Measurements from ENCODE around the gene IGF1. TPM values are rescaled to one million over a fixed set of nuclear protein-coding genes. Genes with fewer than 3 reads are reported as not detected.

The IGF1 gene
- total and polyA plus RNA-seq, 10 of the 15 experiments (the other 5 are each of a cell fraction or from before 2014, with no cell fraction given): 2.4 to 9.2 (median 3.5) TPM

GRCh38 chr12:102349079-102349478 is 131.3 kb downstream of the IGF1 start:
- TF ChIP-seq ZBTB40 (IDR thresholded peaks at IDR 0.05; ENCODE audit: borderline replicate concordance) (no peak), ATF7 (IDR thresholded peaks at IDR 0.05; ENCODE audit: low read depth) (no peak), ZBED1 (IDR thresholded peaks at IDR 0.05; ENCODE audit: borderline replicate concordance) (no peak), POU2F2 (IDR thresholded peaks at IDR 0.05; ENCODE audit: borderline replicate concordance, low read depth, low read length) (no peak), YY1 (IDR thresholded peaks at IDR 0.05; ENCODE audit: low read depth, low read length) (no peak), CHD1 (IDR thresholded peaks at IDR 0.05; ENCODE audit: low read depth, low read length) (no peak), TARDBP (IDR thresholded peaks at IDR 0.05; ENCODE audit: borderline replicate concordance) (no peak), BACH1 (IDR thresholded peaks at IDR 0.05; ENCODE audit: borderline replicate concordance) (no peak), RAD21 (IDR thresholded peaks at IDR 0.05; ENCODE audit: insufficient read depth, low read depth, low read length) (no peak), EZH2 (IDR thresholded peaks at IDR 0.05; ENCODE audit: borderline replicate concordance, control insufficient read depth, low read depth, low read length) (no peak)
- intact Hi-C loops (cut with micrococcal nuclease; ENCODE audit: unreplicated experiment) (no loop called here), in situ Hi-C loops (cut with MboI) (no loop called here)
- peaks cover 3% of the 10 kb centered on the region; the same call in 2 of the 3 replicates for H3K9me3 ChIP-seq (replicated peaks; ENCODE audit: control insufficient read depth, insufficient read depth, low read length)
- no TSS peak for BruUV-seq (replicated peaks)
- H2AFZ ChIP-seq (ENCODE audit: control insufficient read depth, low read depth, low read length): no peak overlapping the region
- no peaks in the 10 kb centered on the region for H3K4me1 ChIP-seq (ENCODE audit: control insufficient read depth, insufficient read depth, low read length)
- DNase-seq (ENCODE audit: low read depth, low spot score) (no peak), FAIRE-seq (no peak), ATAC-seq (no peak)
- H3K36me3 ChIP-seq (ENCODE audit: control insufficient read depth in 2 of 2, insufficient read depth in 2 of 2, low read length in 1 of 2): no peaks in the 10 kb centered on the region
- RAD21 ChIA-PET (ENCODE audit: unreplicated experiment): no interaction called here
- CTCF ChIA-PET: no interaction called here
- no peaks in the 10 kb centered on the region for H3K79me2 ChIP-seq (ENCODE audit: control insufficient read depth, insufficient read depth, low read length)
- WGBS (ENCODE audit: insufficient coverage, insufficient replicate concordance, low lambda C conversion rate, missing lambda C conversion rate): 20% methylated on average over 2 of the region's 2 CpGs
- H3K27ac ChIP-seq (ENCODE audit: control insufficient read depth, insufficient read depth): no peak overlapping the region
- POLR2A ChIA-PET: no interaction called here
- no peaks in the 10 kb centered on the region for H3K27me3 ChIP-seq (replicated peaks in 1 of 2; ENCODE audit: control insufficient read depth in 2 of 2, insufficient read depth in 2 of 2, low read length in 1 of 2)
- H3K4me2 ChIP-seq (ENCODE audit: control insufficient read depth, insufficient read depth): no peak overlapping the region
- no peak overlapping the region for H3K4me3 ChIP-seq
- H3K9ac ChIP-seq (ENCODE audit: control insufficient read depth, insufficient read depth, low read length): no peak overlapping the region
- SMC1A ChIA-PET (ENCODE audit: uncharacterized antibody, unreplicated experiment): no interaction called here
- no peaks in the 10 kb centered on the region for H4K20me1 ChIP-seq (ENCODE audit: control insufficient read depth, insufficient read depth)
